HepG2 (cell line): ENCODE measurements around the gene RAB11FIP2.

Source experiments
- CHD2 ChIP-seq: IDR thresholded peaks from 2 replicates; pipeline ENCODE4 v1.6.1; 2011; ENCODE audit warnings: low read depth, low read length, improper control_type of control experiment
- CTCF ChIP-seq: sonication (generic); formaldehyde crosslinking; IDR thresholded peaks from 2 replicates; pipeline ENCODE4 v1.5.0; 2020; ENCODE audit warnings: mild to moderate bottlenecking, missing genetic modification reagents, moderate library complexity
- ELF4 ChIP-seq: sonication (generic); formaldehyde crosslinking; IDR thresholded peaks from 2 replicates; pipeline ENCODE4 v1.5.0; 2020; ENCODE audit warnings: missing genetic modification reagents, mild to moderate bottlenecking, moderate library complexity, borderline replicate concordance
- FOXM1 ChIP-seq: sonication (generic); formaldehyde crosslinking; IDR thresholded peaks from 2 replicates; pipeline ENCODE4 v1.5.0; 2020; ENCODE audit warnings: missing genetic modification reagents
- GABPB1 ChIP-seq: IDR thresholded peaks from 2 replicates; pipeline ENCODE4 v1.6.1; 2016; ENCODE audit warnings: mild to moderate bottlenecking, missing genetic modification reagents, moderate library complexity, missing compliant biosample characterization
- HINFP ChIP-seq: sonication (generic); formaldehyde crosslinking; IDR thresholded peaks from 2 replicates; pipeline ENCODE4 v1.4.0; 2020; ENCODE audit warnings: low read depth, mild to moderate bottlenecking, missing genetic modification reagents
- NFE2L1 ChIP-seq: sonication (generic); formaldehyde crosslinking; IDR thresholded peaks from 2 replicates; pipeline ENCODE4 v1.4.0; 2020; ENCODE audit warnings: missing genetic modification reagents, mild to moderate bottlenecking, borderline replicate concordance
- NFIB ChIP-seq: sonication (generic); formaldehyde crosslinking; IDR thresholded peaks from 2 replicates; pipeline ENCODE4 v1.9.0; 2021; ENCODE audit warnings: missing genetic modification reagents, mild to moderate bottlenecking, borderline replicate concordance
- POLR2AphosphoS5 ChIP-seq: IDR thresholded peaks from 2 replicates; pipeline ENCODE4 v1.6.1; 2012; ENCODE audit warnings: low read depth, low read length
- RFX5 ChIP-seq: IDR thresholded peaks from 2 replicates; pipeline ENCODE4 v1.6.1; 2011; ENCODE audit warnings: low read depth, low read length, improper control_type of control experiment
- RXRA ChIP-seq: sonication (generic); formaldehyde crosslinking; IDR thresholded peaks from 2 replicates; pipeline ENCODE4 v1.5.1; 2020; ENCODE audit warnings: missing genetic modification reagents
- SALL1 ChIP-seq: sonication (generic); formaldehyde crosslinking; IDR thresholded peaks from 2 replicates; pipeline ENCODE4 v1.8.0; 2022; ENCODE audit warnings: mild to moderate bottlenecking, missing genetic modification reagents
- TEF ChIP-seq: sonication (generic); formaldehyde crosslinking; IDR thresholded peaks from 2 replicates; pipeline ENCODE4 v1.5.0; 2020; ENCODE audit warnings: missing genetic modification reagents
- WIZ ChIP-seq: sonication (generic); formaldehyde crosslinking; IDR thresholded peaks from 2 replicates; pipeline ENCODE4 v1.5.1; 2020; ENCODE audit warnings: mild to moderate bottlenecking, missing genetic modification reagents

- TF ChIP-seq NFE2L1 (CRISPR knock-in tag) (no peak), WIZ (CRISPR knock-in tag) (no peak), HINFP (no peak), TEF (CRISPR knock-in tag) (no peak), GABPB1 (CRISPR knock-in tag) (no peak), CHD2 (no peak), RXRA (CRISPR knock-in tag) (no peak), ELF4 (no peak), NFIB (CRISPR knock-in tag) (no peak), CTCF (CRISPR knock-in tag) (no peak), RFX5 (no peak), FOXM1 (no peak), POLR2AphosphoS5 (no peak), SALL1 (no peak)
These were observed 57.9 kb downstream of the RAB11FIP2 start for GRCh38 chr10:117988814-117989213.
